ENCODE measurements around the gene FMO4. TPM values are rescaled to one million over a fixed set of nuclear protein-coding genes. Genes with fewer than 3 reads are reported as not detected.

Gene FMO4
- total and polyA plus RNA-seq, 2 donors (not counting 3 experiments of a cell fraction or from before 2014, with no cell fraction given) = 0.25 to 0.33 TPM

- no peaks in the 10 kb centered on the region for H3K9me1 ChIP-seq (replicated peaks; ENCODE audit: control insufficient read depth, extremely low read depth, insufficient read depth, low read length)
- DNase-seq (ENCODE audit: low read depth, low spot score) (no peak), FAIRE-seq (no peak)
- no peak overlapping the region for H3K27ac ChIP-seq (ENCODE audit: insufficient read depth, low read depth, low read length)
- ChIA-PET CTCF (no interaction called here), POLR2A (no interaction called here)
- no peaks in the 10 kb centered on the region for H3K9me3 ChIP-seq (replicated peaks; ENCODE audit: control insufficient read depth, insufficient read depth, low read length)
- no peak overlapping the region for H2AFZ ChIP-seq (ENCODE audit: low read depth, low read length)
- intact Hi-C loops (cut with micrococcal nuclease) = no loop called here
- TF ChIP-seq POLR2A (IDR thresholded peaks at IDR 0.05; ENCODE audit: low read depth, low read length) (no peak), FOS (IDR thresholded peaks at IDR 0.05; ENCODE audit: borderline replicate concordance, insufficient read depth, low read length) (no peak), POLR2AphosphoS5 (IDR thresholded peaks at IDR 0.05; ENCODE audit: insufficient read depth, low read depth, low read length) (no peak), EZH2 (IDR thresholded peaks at IDR 0.05; ENCODE audit: borderline replicate concordance, low read depth, low read length, severe bottlenecking) (no peak), GATA2 (IDR thresholded peaks at IDR 0.05; ENCODE audit: insufficient read depth, insufficient read length, low read depth, low read length) (no peak), CTCF (IDR thresholded peaks at IDR 0.05; ENCODE audit: extremely low read depth in 1 of 2, insufficient read depth in 1 of 2, low read depth in 1 of 2, low read length in 2 of 2) (no peak), MYC (IDR thresholded peaks at IDR 0.05; ENCODE audit: low read depth, low read length) (no peak)
- TF ChIP-seq, protein P1, sequence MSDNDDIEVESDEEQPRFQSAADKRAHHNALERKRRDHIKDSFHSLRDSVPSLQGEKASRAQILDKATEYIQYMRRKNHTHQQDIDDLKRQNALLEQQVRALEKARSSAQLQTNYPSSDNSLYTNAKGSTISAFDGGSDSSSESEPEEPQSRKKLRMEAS (IDR thresholded peaks at IDR 0.05; ENCODE audit: insufficient read depth, insufficient read length) = no peak
- H3K4me3 ChIP-seq (replicated peaks in 1 of 3; ENCODE audit: insufficient read depth in 1 of 3, low read depth in 1 of 3, low read length in 3 of 3) = no peak overlapping the region
- no peak overlapping the region for H3K9ac ChIP-seq (replicated peaks; ENCODE audit: extremely low read depth, insufficient read depth, low read length)
- H3K36me3 ChIP-seq (ENCODE audit: control insufficient read depth in 2 of 2, extremely low read depth in 1 of 2, insufficient read depth in 2 of 2, low read length in 2 of 2) = no peaks in the 10 kb centered on the region
- H3K4me1 ChIP-seq (ENCODE audit: control insufficient read depth, extremely low read depth, insufficient read depth, low read length) = no peaks in the 10 kb centered on the region
- dilution Hi-C loops (cut with MboI; ENCODE audit: extremely low pct_ligation_motif_present, low sequenced_read_pairs) = no loop called here
- no TSS peak for BruUV-seq (replicated peaks)
- H3K27me3 ChIP-seq (ENCODE audit: control insufficient read depth in 2 of 2, insufficient read depth in 2 of 2, low read length in 2 of 2) = no peaks in the 10 kb centered on the region
- H3K4me2 ChIP-seq (ENCODE audit: insufficient read depth, low read length) = no peak overlapping the region
- no peaks in the 10 kb centered on the region for H4K20me1 ChIP-seq (replicated peaks; ENCODE audit: control insufficient read depth, extremely low read depth, insufficient read depth, low read length)
- H3K79me2 ChIP-seq (ENCODE audit: control insufficient read depth, insufficient read depth, low read length) = no peaks in the 10 kb centered on the region
Observed at GRCh38 chr1:171277534-171277933, 36.4 kb upstream of the FMO4 start.
